WERI-Rb-1 (cell line): ENCODE measurements around the gene FAM221B.

ENCODE experiments used
- DNase-seq: peaks from one replicate; pipeline ENCODE4 v3.0.0-alpha.2; 2020
- H3K27ac ChIP-seq: fragments of 250-450 bp; sonication (Bioruptor Pico); 2 replicates; pipeline ENCODE4 v1.5.1; 2020; ENCODE audit warnings: mild to moderate bottlenecking, moderate library complexity
- H3K27me3 ChIP-seq: fragments of 250-450 bp; sonication (Bioruptor Pico); 2 replicates; pipeline ENCODE4 v1.5.1; 2021; ENCODE audit warnings: mild to moderate bottlenecking, low read depth, moderate library complexity; ENCODE audit not compliant: insufficient read depth, severe bottlenecking
- H3K36me3 ChIP-seq: fragments of 250-450 bp; sonication (Bioruptor Pico); 2 replicates; pipeline ENCODE4 v1.5.1; 2020; ENCODE audit warnings: mild to moderate bottlenecking, moderate library complexity
- H3K4me3 ChIP-seq: 2 replicates; pipeline ENCODE4 v1.5.1; 2011; ENCODE audit warnings: low read depth, mild to moderate bottlenecking, control low read depth, low read length
- H3K9me3 ChIP-seq: fragments of 250-450 bp; sonication (Bioruptor Pico); 2 replicates; pipeline ENCODE4 v1.5.1; 2021; ENCODE audit warnings: mild to moderate bottlenecking, moderate library complexity; ENCODE audit not compliant: severe bottlenecking
- TF ChIP-seq, protein P1 (sequence below): IDR thresholded peaks from 2 replicates; pipeline ENCODE4 v1.5.1; 2011; ENCODE audit warnings: low read depth, mild to moderate bottlenecking, control low read depth, inconsistent platforms, low read length

FAM221B gene

DNA sequence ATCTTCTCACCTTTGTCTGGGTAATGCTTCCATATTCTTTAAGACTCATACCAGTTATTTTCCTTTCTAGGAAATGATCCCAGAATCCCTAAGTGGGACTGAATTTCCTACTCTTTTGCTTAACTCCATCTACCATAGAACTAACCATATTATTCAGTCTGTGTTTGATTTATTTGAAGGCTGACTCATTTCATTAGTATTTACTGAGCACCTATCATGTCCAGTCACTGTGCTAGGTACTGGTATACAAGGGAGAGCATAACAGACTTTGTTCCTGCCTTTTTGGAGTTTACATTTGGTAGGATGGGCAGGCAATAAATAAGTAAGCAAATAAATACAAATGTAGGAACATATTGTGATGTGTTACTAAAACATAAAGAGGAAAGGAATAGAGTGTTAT is 32.8 kb downstream of the FAM221B start:
- Histone ChIP-seq H3K27me3 (no peaks in the 10 kb centered on the region), H3K36me3 (peaks cover 59% of the 10 kb centered on the region), H3K4me3 (no peak overlapping the region), H3K9me3 (no peaks in the 10 kb centered on the region), H3K27ac (no peak overlapping the region)
- TF ChIP-seq, protein P1, sequence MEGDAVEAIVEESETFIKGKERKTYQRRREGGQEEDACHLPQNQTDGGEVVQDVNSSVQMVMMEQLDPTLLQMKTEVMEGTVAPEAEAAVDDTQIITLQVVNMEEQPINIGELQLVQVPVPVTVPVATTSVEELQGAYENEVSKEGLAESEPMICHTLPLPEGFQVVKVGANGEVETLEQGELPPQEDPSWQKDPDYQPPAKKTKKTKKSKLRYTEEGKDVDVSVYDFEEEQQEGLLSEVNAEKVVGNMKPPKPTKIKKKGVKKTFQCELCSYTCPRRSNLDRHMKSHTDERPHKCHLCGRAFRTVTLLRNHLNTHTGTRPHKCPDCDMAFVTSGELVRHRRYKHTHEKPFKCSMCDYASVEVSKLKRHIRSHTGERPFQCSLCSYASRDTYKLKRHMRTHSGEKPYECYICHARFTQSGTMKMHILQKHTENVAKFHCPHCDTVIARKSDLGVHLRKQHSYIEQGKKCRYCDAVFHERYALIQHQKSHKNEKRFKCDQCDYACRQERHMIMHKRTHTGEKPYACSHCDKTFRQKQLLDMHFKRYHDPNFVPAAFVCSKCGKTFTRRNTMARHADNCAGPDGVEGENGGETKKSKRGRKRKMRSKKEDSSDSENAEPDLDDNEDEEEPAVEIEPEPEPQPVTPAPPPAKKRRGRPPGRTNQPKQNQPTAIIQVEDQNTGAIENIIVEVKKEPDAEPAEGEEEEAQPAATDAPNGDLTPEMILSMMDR: no peak
- DNase-seq: no peak

- TF ChIP-seq, protein P1: no peak
- H3K4me3 ChIP-seq: peak overlapping the region; percentile 18
Observed at GRCh38 chr9:35793461-35793860, 35.1 kb downstream of the FAM221B start.

DNA sequence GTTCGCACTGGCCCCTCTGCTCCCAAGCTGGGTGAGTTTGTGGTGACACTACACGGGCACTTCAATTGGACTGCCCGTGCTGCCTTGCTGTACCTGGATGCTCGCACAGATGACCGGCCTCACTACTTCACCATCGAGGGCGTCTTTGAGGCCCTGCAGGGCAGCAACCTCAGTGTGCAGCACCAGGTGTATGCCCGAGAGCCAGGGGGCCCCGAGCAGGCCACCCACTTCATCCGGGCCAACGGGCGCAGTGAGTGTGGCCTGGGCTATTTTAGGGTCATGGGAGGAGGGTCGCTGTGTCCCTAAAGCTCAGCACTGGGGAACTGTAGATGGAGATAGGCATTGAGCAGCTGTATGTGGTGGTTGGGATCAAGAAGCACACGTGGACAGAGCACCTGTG is 35.7 kb downstream of the FAM221B start:
- Histone ChIP-seq H3K27ac (peak overlapping the region; percentile 57), H3K36me3 (peaks cover 35% of the 10 kb centered on the region), H3K4me3 (peak overlapping the region; percentile 18), H3K27me3 (no peaks in the 10 kb centered on the region), H3K9me3 (no peaks in the 10 kb centered on the region)
- TF ChIP-seq, protein P1: no peak
- no peak for DNase-seq

More at GRCh38 chr9:35793461-35793860, 35.1 kb downstream of the FAM221B start:
- Histone ChIP-seq H3K27ac (peak overlapping the region; percentile 57), H3K9me3 (no peaks in the 10 kb centered on the region), H3K36me3 (peaks cover 36% of the 10 kb centered on the region), H3K27me3 (no peaks in the 10 kb centered on the region)
- peak; percentile 70 for DNase-seq

DNA sequence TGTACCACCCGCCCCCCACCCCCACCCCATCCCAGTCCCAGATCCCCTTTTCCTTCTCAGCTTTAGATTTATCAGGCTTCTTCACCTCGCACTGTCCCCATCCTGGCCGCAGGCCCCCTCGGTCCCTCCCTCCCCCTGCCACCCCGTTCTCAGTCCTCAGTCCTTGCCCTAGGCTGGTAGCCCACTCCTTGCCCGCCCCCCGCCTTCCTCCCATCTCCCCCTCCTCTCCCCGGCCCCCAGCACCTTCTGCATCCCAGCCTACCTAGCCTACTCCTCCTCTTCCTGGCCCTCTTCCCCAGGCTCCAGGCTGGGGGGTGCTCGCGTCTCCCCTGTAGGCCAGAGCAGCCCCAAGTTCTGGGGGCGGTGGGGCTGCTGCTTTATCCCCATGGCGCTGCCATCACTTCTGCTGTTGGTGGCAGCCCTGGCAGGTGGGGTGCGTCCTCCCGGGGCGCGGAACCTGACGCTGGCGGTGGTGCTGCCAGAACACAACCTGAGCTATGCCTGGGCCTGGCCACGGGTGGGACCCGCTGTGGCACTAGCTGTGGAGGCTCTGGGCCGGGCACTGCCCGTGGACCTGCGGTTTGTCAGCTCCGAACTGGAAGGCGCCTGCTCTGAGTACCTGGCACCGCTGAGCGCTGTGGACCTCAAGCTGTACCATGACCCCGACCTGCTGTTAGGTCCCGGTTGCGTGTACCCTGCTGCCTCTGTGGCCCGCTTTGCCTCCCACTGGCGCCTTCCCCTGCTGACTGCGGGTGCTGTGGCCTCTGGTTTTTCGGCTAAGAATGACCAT is 36.3 kb downstream of the FAM221B start:
- Histone ChIP-seq H3K27ac (peak overlapping the region; percentile 89), H3K4me3 (peak overlapping the region; percentile 63), H3K9me3 (no peaks in the 10 kb centered on the region), H3K27me3 (no peaks in the 10 kb centered on the region), H3K36me3 (peaks cover 34% of the 10 kb centered on the region)
- no peak for DNase-seq
- TF ChIP-seq, protein P1: no peak

- DNase-seq: no peak
- no peaks in the 10 kb centered on the region for H3K27me3 ChIP-seq
- TF ChIP-seq, protein P1: no peak
- peaks cover 27% of the 10 kb centered on the region for H3K36me3 ChIP-seq
- peak within 1 kb of the TSS; percentile 98 for H3K27ac ChIP-seq
- peak within 1 kb of the TSS; percentile 66 for H3K4me3 ChIP-seq
- H3K9me3 ChIP-seq: no peaks in the 10 kb centered on the region
Observed at GRCh38 chr9:35791297-35791921, 37.1 kb downstream of the FAM221B start, which contains the start of gene NPR2. Gene NPR2, plus strand, starts transcription at chr9:35791591. Its CDS starts 818 bp downstream, at chr9:35792409.
